Measurements from ENCODE around the gene SYT12.

SYT12 gene

DNA sequence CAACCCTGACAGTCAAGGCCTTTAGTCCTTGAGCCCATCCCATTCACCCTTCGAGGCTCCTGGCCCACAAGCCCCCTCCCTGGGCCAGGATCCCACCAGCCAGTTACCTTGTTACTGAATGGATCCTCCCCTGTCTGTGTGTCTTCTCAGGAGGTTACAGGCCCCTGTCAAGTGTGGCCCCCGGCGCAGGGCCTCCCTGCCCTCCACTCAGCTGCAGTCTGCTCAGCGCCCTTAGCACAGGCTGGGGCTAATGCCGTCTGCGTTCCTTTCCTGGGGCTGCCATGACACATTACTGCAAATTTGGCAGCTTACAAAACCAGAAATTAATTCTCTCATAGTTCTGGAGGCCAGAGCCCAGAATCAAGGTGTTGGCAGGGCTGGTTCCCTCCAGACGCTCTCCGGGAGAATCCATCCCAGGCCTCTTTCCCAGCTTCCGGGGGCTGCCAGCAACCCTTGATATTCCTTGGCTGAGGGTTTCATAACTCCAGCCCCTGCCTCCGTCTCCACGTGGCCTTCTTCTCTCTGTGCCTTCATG, 9.4 kb upstream of the SYT12 start:
- peaks cover 17% of the 10 kb centered on the region for H3K27me3 ChIP-seq (replicated peaks; ENCODE audit: insufficient read depth, low read length)
- no peaks in the 10 kb centered on the region for H3K4me1 ChIP-seq (ENCODE audit: low read length)
- DNase-seq = no peak
- H3F3A ChIP-seq (ENCODE audit: insufficient read depth, low read length) = no peaks in the 10 kb centered on the region
- no peak overlapping the region for H3K27ac ChIP-seq (ENCODE audit: low read length)
- H3K79me2 ChIP-seq (ENCODE audit: low read length) = no peaks in the 10 kb centered on the region
- H3K9me2 ChIP-seq (replicated peaks; ENCODE audit: insufficient read depth, low read length) = no peaks in the 10 kb centered on the region
- H2AFZ ChIP-seq (ENCODE audit: low read length) = no peak overlapping the region
- TF ChIP-seq EZH2phosphoT487 (IDR thresholded peaks at IDR 0.05; ENCODE audit: low read length) = no peak
- no peak for TF ChIP-seq EZH2 (optimal IDR thresholded peaks at IDR 0.05; ENCODE audit: low read depth, low read length)
- TF ChIP-seq, protein P1, sequence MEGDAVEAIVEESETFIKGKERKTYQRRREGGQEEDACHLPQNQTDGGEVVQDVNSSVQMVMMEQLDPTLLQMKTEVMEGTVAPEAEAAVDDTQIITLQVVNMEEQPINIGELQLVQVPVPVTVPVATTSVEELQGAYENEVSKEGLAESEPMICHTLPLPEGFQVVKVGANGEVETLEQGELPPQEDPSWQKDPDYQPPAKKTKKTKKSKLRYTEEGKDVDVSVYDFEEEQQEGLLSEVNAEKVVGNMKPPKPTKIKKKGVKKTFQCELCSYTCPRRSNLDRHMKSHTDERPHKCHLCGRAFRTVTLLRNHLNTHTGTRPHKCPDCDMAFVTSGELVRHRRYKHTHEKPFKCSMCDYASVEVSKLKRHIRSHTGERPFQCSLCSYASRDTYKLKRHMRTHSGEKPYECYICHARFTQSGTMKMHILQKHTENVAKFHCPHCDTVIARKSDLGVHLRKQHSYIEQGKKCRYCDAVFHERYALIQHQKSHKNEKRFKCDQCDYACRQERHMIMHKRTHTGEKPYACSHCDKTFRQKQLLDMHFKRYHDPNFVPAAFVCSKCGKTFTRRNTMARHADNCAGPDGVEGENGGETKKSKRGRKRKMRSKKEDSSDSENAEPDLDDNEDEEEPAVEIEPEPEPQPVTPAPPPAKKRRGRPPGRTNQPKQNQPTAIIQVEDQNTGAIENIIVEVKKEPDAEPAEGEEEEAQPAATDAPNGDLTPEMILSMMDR (IDR thresholded peaks at IDR 0.05; ENCODE audit: low read length) = no peak
- no peaks in the 10 kb centered on the region for H3K9me3 ChIP-seq (replicated peaks; ENCODE audit: insufficient read depth, low read length)
- no peaks in the 10 kb centered on the region for H3K36me3 ChIP-seq (replicated peaks; ENCODE audit: insufficient read depth, low read length)
- no peak overlapping the region for H3K4me3 ChIP-seq (ENCODE audit: low read length)
- H4K20me1 ChIP-seq (ENCODE audit: insufficient read depth, low read length) = no peaks in the 10 kb centered on the region
- H3K9ac ChIP-seq (ENCODE audit: low read length) = no peak overlapping the region
- H3K4me2 ChIP-seq (ENCODE audit: low read depth, low read length) = no peak overlapping the region

DNA sequence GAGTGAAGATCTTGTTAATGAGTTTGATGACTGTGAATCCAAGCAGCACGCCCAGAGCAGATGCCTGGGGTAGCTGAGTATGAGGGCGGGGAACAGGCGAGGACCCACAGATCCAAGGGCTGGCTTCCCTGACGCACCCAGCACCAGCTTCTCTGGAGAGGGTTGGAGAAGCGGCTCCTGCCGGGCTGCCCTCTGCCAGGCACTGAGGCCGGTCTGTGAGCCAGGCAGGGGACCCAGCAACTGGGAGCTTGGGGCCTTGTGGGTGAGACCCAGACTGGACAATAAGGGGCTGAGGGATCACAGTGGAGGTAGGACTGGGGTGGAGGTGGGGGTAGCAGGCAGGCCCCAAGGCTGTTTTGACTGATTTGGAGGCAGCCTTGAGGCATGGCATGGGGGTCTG, 8.6 kb upstream of the SYT12 start:
- no peaks in the 10 kb centered on the region for H3K9me3 ChIP-seq (replicated peaks; ENCODE audit: insufficient read depth, low read length)
- TF ChIP-seq EZH2phosphoT487 (IDR thresholded peaks at IDR 0.05; ENCODE audit: low read length) (no peak), EZH2 (optimal IDR thresholded peaks at IDR 0.05; ENCODE audit: low read depth, low read length) (no peak)
- TF ChIP-seq, protein P1 (IDR thresholded peaks at IDR 0.05; ENCODE audit: low read length) = no peak
- H3F3A ChIP-seq (ENCODE audit: insufficient read depth, low read length) = no peaks in the 10 kb centered on the region
- H3K4me2 ChIP-seq (ENCODE audit: low read depth, low read length) = no peak overlapping the region
- no peak overlapping the region for H3K4me3 ChIP-seq (ENCODE audit: low read length)
- H3K27me3 ChIP-seq (replicated peaks; ENCODE audit: insufficient read depth, low read length) = peaks cover 17% of the 10 kb centered on the region
- H3K79me2 ChIP-seq (ENCODE audit: low read length) = no peaks in the 10 kb centered on the region
- no peaks in the 10 kb centered on the region for H3K9me2 ChIP-seq (replicated peaks; ENCODE audit: insufficient read depth, low read length)
- H3K36me3 ChIP-seq (replicated peaks; ENCODE audit: insufficient read depth, low read length) = no peaks in the 10 kb centered on the region
- no peak overlapping the region for H2AFZ ChIP-seq (ENCODE audit: low read length)
- H4K20me1 ChIP-seq (ENCODE audit: insufficient read depth, low read length) = no peaks in the 10 kb centered on the region
- no peak overlapping the region for H3K9ac ChIP-seq (ENCODE audit: low read length)
- no peaks in the 10 kb centered on the region for H3K4me1 ChIP-seq (ENCODE audit: low read length)
- H3K27ac ChIP-seq (ENCODE audit: low read length) = no peak overlapping the region
- no peak for DNase-seq

GRCh38 chr11:67015048-67015447, 7.9 kb upstream of the SYT12 start:
- H3K4me1 ChIP-seq (ENCODE audit: low read length) = no peaks in the 10 kb centered on the region
- H2AFZ ChIP-seq (ENCODE audit: low read length) = no peak overlapping the region
- H3K9me3 ChIP-seq (replicated peaks; ENCODE audit: insufficient read depth, low read length) = no peaks in the 10 kb centered on the region
- H3K36me3 ChIP-seq (replicated peaks; ENCODE audit: insufficient read depth, low read length) = no peaks in the 10 kb centered on the region
- H3F3A ChIP-seq (ENCODE audit: insufficient read depth, low read length) = no peaks in the 10 kb centered on the region
- no peak overlapping the region for H3K4me3 ChIP-seq (ENCODE audit: low read length)
- TF ChIP-seq EZH2 (optimal IDR thresholded peaks at IDR 0.05; ENCODE audit: low read depth, low read length) = no peak
- TF ChIP-seq EZH2phosphoT487 (IDR thresholded peaks at IDR 0.05; ENCODE audit: low read length) = no peak
- TF ChIP-seq, protein P1 (IDR thresholded peaks at IDR 0.05; ENCODE audit: low read length) = no peak
- no peaks in the 10 kb centered on the region for H4K20me1 ChIP-seq (ENCODE audit: insufficient read depth, low read length)
- no peak overlapping the region for H3K9ac ChIP-seq (ENCODE audit: low read length)
- H3K9me2 ChIP-seq (replicated peaks; ENCODE audit: insufficient read depth, low read length) = no peaks in the 10 kb centered on the region
- no peaks in the 10 kb centered on the region for H3K79me2 ChIP-seq (ENCODE audit: low read length)
- H3K27me3 ChIP-seq (replicated peaks; ENCODE audit: insufficient read depth, low read length) = peaks cover 19% of the 10 kb centered on the region
- DNase-seq = no peak
- no peak overlapping the region for H3K4me2 ChIP-seq (ENCODE audit: low read depth, low read length)
- no peak overlapping the region for H3K27ac ChIP-seq (ENCODE audit: low read length)
